BE2C (cell line): ENCODE measurements around the gene S100A3.
A peak's percentile ranks its signal among the peaks of the same experiment; 100 is the strongest.
"Not testable (repeated sequence)": the region's sequence is repeated elsewhere in the genome, so short reads cannot be mapped to it uniquely, and the experiment has no call there.

Source experiments
- DNase-seq: peaks from one replicate; pipeline ENCODE4 v3.0.0-alpha.2; 2020
- H3K27me3 ChIP-seq: fragments of 250-450 bp; sonication (Bioruptor Pico); 2 replicates; pipeline ENCODE4 v1.5.1; 2020; ENCODE audit warnings: mild to moderate bottlenecking
- H3K36me3 ChIP-seq: fragments of 250-450 bp; sonication (Bioruptor Pico); 2 replicates; pipeline ENCODE4 v1.5.1; 2020; ENCODE audit warnings: mild to moderate bottlenecking
- H3K4me1 ChIP-seq: fragments of 250-450 bp; sonication (Bioruptor Pico); 2 replicates; pipeline ENCODE4 v1.5.1; 2020
- H3K4me3 ChIP-seq: 2 replicates; pipeline ENCODE4 v1.5.1; 2011; ENCODE audit warnings: low read depth, low read length
- H3K9me3 ChIP-seq: fragments of 250-450 bp; sonication (Bioruptor Pico); 2 replicates; pipeline ENCODE4 v1.5.1; 2020
- TF ChIP-seq, protein P1 (sequence below): IDR thresholded peaks from 2 replicates; pipeline ENCODE4 v1.5.1; 2012; ENCODE audit warnings: mild to moderate bottlenecking, low read depth, low read length

Gene S100A3

GRCh38 chr1:153566414-153567371 lies 17.6 kb upstream of the S100A3 start:
- H3K9me3 ChIP-seq, result no peaks in the 10 kb centered on the region
- no peaks in the 10 kb centered on the region for H3K27me3 ChIP-seq
- peaks cover 34% of the 10 kb centered on the region for H3K4me1 ChIP-seq
- H3K36me3 ChIP-seq, result no peaks in the 10 kb centered on the region
- H3K4me3 ChIP-seq, result no peak overlapping the region
- TF ChIP-seq, protein P1, sequence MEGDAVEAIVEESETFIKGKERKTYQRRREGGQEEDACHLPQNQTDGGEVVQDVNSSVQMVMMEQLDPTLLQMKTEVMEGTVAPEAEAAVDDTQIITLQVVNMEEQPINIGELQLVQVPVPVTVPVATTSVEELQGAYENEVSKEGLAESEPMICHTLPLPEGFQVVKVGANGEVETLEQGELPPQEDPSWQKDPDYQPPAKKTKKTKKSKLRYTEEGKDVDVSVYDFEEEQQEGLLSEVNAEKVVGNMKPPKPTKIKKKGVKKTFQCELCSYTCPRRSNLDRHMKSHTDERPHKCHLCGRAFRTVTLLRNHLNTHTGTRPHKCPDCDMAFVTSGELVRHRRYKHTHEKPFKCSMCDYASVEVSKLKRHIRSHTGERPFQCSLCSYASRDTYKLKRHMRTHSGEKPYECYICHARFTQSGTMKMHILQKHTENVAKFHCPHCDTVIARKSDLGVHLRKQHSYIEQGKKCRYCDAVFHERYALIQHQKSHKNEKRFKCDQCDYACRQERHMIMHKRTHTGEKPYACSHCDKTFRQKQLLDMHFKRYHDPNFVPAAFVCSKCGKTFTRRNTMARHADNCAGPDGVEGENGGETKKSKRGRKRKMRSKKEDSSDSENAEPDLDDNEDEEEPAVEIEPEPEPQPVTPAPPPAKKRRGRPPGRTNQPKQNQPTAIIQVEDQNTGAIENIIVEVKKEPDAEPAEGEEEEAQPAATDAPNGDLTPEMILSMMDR, result no peak
- peak; percentile 98 for DNase-seq

GRCh38 chr1:153565529-153566374 lies 16.7 kb upstream of the S100A3 start, which contains the start of gene S100A2:
S100A2 (minus strand) TSS chr1:153565844; CDS start chr1:153563877, 1,967 bp downstream.
- H3K4me3 ChIP-seq, result no peak within 1 kb of the TSS
- TF ChIP-seq, protein P1, result no peak
- DNase-seq, result peak; percentile 79

GRCh38 chr1:153563991-153564390 lies 14.9 kb upstream of the S100A3 start:
- no peaks in the 10 kb centered on the region for H3K9me3 ChIP-seq
- no peaks in the 10 kb centered on the region for H3K27me3 ChIP-seq
- H3K4me3 ChIP-seq, result no peak overlapping the region
- no peak for DNase-seq
- TF ChIP-seq, protein P1, result no peak
- peaks cover 31% of the 10 kb centered on the region for H3K4me1 ChIP-seq
- H3K36me3 ChIP-seq, result no peaks in the 10 kb centered on the region

More at GRCh38 chr1:153565529-153566374, 16.7 kb upstream of the S100A3 start, which contains the start of gene S100A2:
- no peaks in the 10 kb centered on the region for H3K9me3 ChIP-seq
- no peaks in the 10 kb centered on the region for H3K36me3 ChIP-seq
- peaks cover 34% of the 10 kb centered on the region for H3K4me1 ChIP-seq
- no peaks in the 10 kb centered on the region for H3K27me3 ChIP-seq

DNA sequence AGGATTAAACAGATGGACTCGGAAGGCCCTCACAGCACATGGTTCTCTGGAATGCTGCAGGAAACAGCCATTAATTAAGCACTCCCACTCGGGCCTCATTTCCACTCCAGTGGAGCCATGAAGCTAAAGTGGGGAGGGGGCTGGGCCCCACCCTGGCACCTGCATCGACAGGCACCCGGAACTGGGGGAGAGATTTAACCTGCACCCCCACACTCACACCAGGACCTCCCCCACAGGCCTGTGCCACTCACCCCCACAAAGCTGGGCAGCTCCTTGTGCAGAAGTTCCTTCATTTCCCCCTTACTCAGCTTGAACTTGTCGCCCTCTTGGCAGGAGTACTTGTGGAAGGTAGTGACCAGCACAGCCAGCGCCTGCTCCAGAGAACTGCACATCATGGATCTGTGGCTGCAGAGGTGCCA lies 14.4 kb upstream of the S100A3 start:
- no peaks in the 10 kb centered on the region for H3K9me3 ChIP-seq
- no peaks in the 10 kb centered on the region for H3K27me3 ChIP-seq
- DNase-seq, result no peak
- peaks cover 27% of the 10 kb centered on the region for H3K4me1 ChIP-seq
- H3K4me3 ChIP-seq, result no peak overlapping the region
- no peaks in the 10 kb centered on the region for H3K36me3 ChIP-seq
- TF ChIP-seq, protein P1, result no peak

- not testable (repeated sequence) for H3K9me3 ChIP-seq, H3K27me3 ChIP-seq, H3K4me3 ChIP-seq, H3K36me3 ChIP-seq, DNase-seq
- H3K4me1 ChIP-seq, result peaks cover 13% of the 10 kb centered on the region
Measured at GRCh38 chr1:153562021-153562420, 13.0 kb upstream of the S100A3 start.

GRCh38 chr1:153561466-153561985 lies 12.5 kb upstream of the S100A3 start:
- Histone ChIP-seq H3K27me3 (no peaks in the 10 kb centered on the region), H3K4me1 (peaks cover 9% of the 10 kb centered on the region), H3K9me3 (no peaks in the 10 kb centered on the region), H3K36me3 (no peaks in the 10 kb centered on the region), H3K4me3 (no peak overlapping the region)
- TF ChIP-seq, protein P1, result no peak
- no peak for DNase-seq
